Endothelial cell of umbilical vein (primary cell): ENCODE data around the gene ZNF385B. TPM values are rescaled to one million over a fixed set of nuclear protein-coding genes. Genes with fewer than 3 reads are reported as not detected.

Experiments
- BruUV-seq: library from RNA; stranded (reverse); fragments of 400-500 nt; replicated peaks from 2 replicates; lab custom pipeline; 2021; lab: Mats Ljungman, UMichigan
- CTCF ChIA-PET: fragments of 300-600, 350-600 bp; sonication (Branson Sonifier 250); formaldehyde crosslinking; loops from one replicate; lab custom pipeline; 2021; ENCODE audit warnings: antibody characterized with exemption, inconsistent platforms; lab: Charles Lee
- POLR2A ChIA-PET: fragments of 300-600, 350-600 bp; sonication (Branson Sonifier 250); formaldehyde crosslinking; loops from one replicate; lab custom pipeline; 2021; ENCODE audit warnings: antibody characterized with exemption, inconsistent platforms; lab: Charles Lee
- DNase-seq: peaks from one replicate; pipeline ENCODE4 v3.0.0-alpha.2; 2011; ENCODE audit warnings: low read depth, low spot score
- FAIRE-seq: peaks from 2 replicates; lab custom pipeline; 2011; peaks lifted over from hg19 to GRCh38; lab: Jason Lieb, UNC
- H2AFZ ChIP-seq: 2 replicates; pipeline ENCODE4 v1.6.0; 2012; ENCODE audit warnings: low read depth, low read length, control low read depth, inconsistent platforms
- H3K27ac ChIP-seq: 2 replicates; pipeline ENCODE4 v1.5.1; 2011; ENCODE audit warnings: low read depth, mild to moderate bottlenecking, control low read depth, low read length, moderate library complexity; ENCODE audit not compliant: insufficient read depth
- H3K27me3 ChIP-seq, 2 experiments: 2 replicates each; pipeline versions ENCODE4 v1.6.0 to v1.6.1; 2011; ENCODE audit warnings: low read length in 2 of 2, mixed read lengths in 1 of 2; ENCODE audit not compliant: control insufficient read depth in 2 of 2, insufficient read depth in 2 of 2
- H3K36me3 ChIP-seq, 2 experiments: 2 replicates in 1 of 2; 3 replicates in 1 of 2; pipeline ENCODE4 v1.5.1; 2011; ENCODE audit warnings: low read length in 2 of 2, mild to moderate bottlenecking in 1 of 2, moderate library complexity in 1 of 2; ENCODE audit not compliant: control insufficient read depth in 2 of 2, insufficient read depth in 2 of 2; ENCODE audit errors: extremely low read depth in 1 of 2
- H3K4me1 ChIP-seq: 3 replicates; pipeline ENCODE4 v1.5.1; 2011; ENCODE audit warnings: mild to moderate bottlenecking, low read length; ENCODE audit not compliant: control insufficient read depth, insufficient read depth; ENCODE audit errors: extremely low read depth
- H3K4me2 ChIP-seq: 2 replicates; pipeline ENCODE4 v1.6.1; 2011; ENCODE audit warnings: low read length, control low read depth, mixed read lengths; ENCODE audit not compliant: insufficient read depth
- H3K4me3 ChIP-seq, 3 experiments: fragments of 200-600 bp in 1 of 3; sonication (generic), shearing (Covaris generic) in 1 of 3; replicated peaks in 1 of 3; 2 replicates each; pipeline ENCODE4 v1.5.1; 2011 to 2016; ENCODE audit warnings: control low read depth in 3 of 3, low read length in 3 of 3, mild to moderate bottlenecking in 2 of 3, inconsistent platforms in 1 of 3, low read depth in 1 of 3, moderate library complexity in 1 of 3; ENCODE audit not compliant: insufficient read depth in 1 of 3
- H3K79me2 ChIP-seq: 2 replicates; pipeline ENCODE4 v1.6.0; 2012; ENCODE audit warnings: low read length, inconsistent platforms; ENCODE audit not compliant: control insufficient read depth, insufficient read depth
- H3K9ac ChIP-seq: replicated peaks from 2 replicates; pipeline ENCODE3; 2011; ENCODE audit warnings: low read length, control low read depth; ENCODE audit not compliant: insufficient read depth; ENCODE audit errors: extremely low read depth
- H3K9me1 ChIP-seq: replicated peaks from 3 replicates; pipeline ENCODE4 v1.6.0; 2011; ENCODE audit warnings: mild to moderate bottlenecking, low read length; ENCODE audit not compliant: control insufficient read depth, insufficient read depth; ENCODE audit errors: extremely low read depth
- H3K9me3 ChIP-seq: replicated peaks from 2 replicates; pipeline ENCODE4 v1.5.1; 2012; ENCODE audit warnings: low read length, inconsistent platforms; ENCODE audit not compliant: control insufficient read depth, insufficient read depth
- H4K20me1 ChIP-seq: replicated peaks from 2 replicates; pipeline ENCODE3; 2011; ENCODE audit warnings: mild to moderate bottlenecking, low read length; ENCODE audit not compliant: control insufficient read depth, insufficient read depth; ENCODE audit errors: extremely low read depth
- GATA2 ChIP-seq: IDR thresholded peaks from 2 replicates; pipeline ENCODE4 v1.7.0; 2011; ENCODE audit warnings: low read depth, mild to moderate bottlenecking, moderate library complexity, mixed read lengths, low read length; ENCODE audit not compliant: insufficient read length, insufficient read depth
- JUN ChIP-seq: IDR thresholded peaks from 2 replicates; pipeline ENCODE4 v1.6.1; 2011; ENCODE audit warnings: borderline replicate concordance, low read depth; ENCODE audit not compliant: insufficient read length, insufficient read depth
- MAX ChIP-seq: IDR thresholded peaks from 2 replicates; pipeline ENCODE4 v1.6.1; 2011; ENCODE audit not compliant: insufficient read depth, insufficient read length
- dilution Hi-C: fragments of 300-500 bp; cut with MboI; formaldehyde crosslinking; loops from one replicate; pipeline ENCODE4 v1.15.0; 2019; ENCODE audit warnings: low sequenced_read_pairs; ENCODE audit not compliant: extremely low pct_ligation_motif_present
- intact Hi-C: fragments of 100-400 bp; cut with micrococcal nuclease; formaldehyde crosslinking; loops from one replicate; pipeline ENCODE4 v1.10.0; 2022
- polyA plus RNA-seq, 4 experiments: library from polyadenylated mRNA; depleted of rRNA in 3 of 4; stranded (reverse) in 3 of 4; unstranded in 1 of 4; fragments of >200 nt; gene quantifications; 2 replicates each; pipeline versions ENCODE4 v1.2.1 to v1.2.3, GENCODE V29; 2011 to 2012; ENCODE audit warnings: missing spikeins in 1 of 4
- total RNA-seq: library from RNA; stranded (reverse); gene quantifications from 2 replicates; pipeline ENCODE4 v1.2.3, GENCODE V29; 2021
- TF ChIP-seq, protein P1 (sequence below), 2 donors: IDR thresholded peaks; 1 replicate in 1 of 2; 2 replicates in 1 of 2; pipeline ENCODE4 v1.5.1; 2011; ENCODE audit warnings: low read length in 2 of 2, mild to moderate bottlenecking in 2 of 2, moderate library complexity in 2 of 2, control low read depth in 1 of 2, inconsistent platforms in 1 of 2, low read depth in 1 of 2; ENCODE audit not compliant: insufficient read depth in 1 of 2; ENCODE audit errors: extremely low read depth in 1 of 2

Gene ZNF385B
- total and polyA plus RNA-seq, 2 donors (not counting 3 experiments of a cell fraction or from before 2014, with no cell fraction given) = not detected

GRCh38 chr2:179746981-179747380 lies 114.4 kb downstream of the ZNF385B start:
- BruUV-seq = no TSS peak
- CTCF ChIA-PET = interaction anchor here (1.0 to 3.4 kb wide), 4 partner anchors 9 to 985 kb away, joined by 3 to 10 read pairs (median 4); no protein-coding TSS in a partner anchor

More at GRCh38 chr2:179746981-179747380, 114.4 kb downstream of the ZNF385B start:
- Histone ChIP-seq H3K9me3 (no peaks in the 10 kb centered on the region), H3K36me3 (no peaks in the 10 kb centered on the region), H3K27me3 (peaks cover 1 to 6% of the 10 kb centered on the region in 2 experiments), H2AFZ (no peak overlapping the region), H3K4me1 (no peaks in the 10 kb centered on the region), H3K9me1 (no peaks in the 10 kb centered on the region), H3K27ac (no peak overlapping the region), H4K20me1 (no peaks in the 10 kb centered on the region), H3K4me2 (no peak overlapping the region), H3K4me3 (no peak overlapping the region), H3K9ac (no peak overlapping the region), H3K79me2 (no peaks in the 10 kb centered on the region)
- FAIRE-seq = no peak
- intact Hi-C loops (loop anchor here (10.0 kb wide), 1 partner anchor 832 kb away; no protein-coding TSS in a partner anchor), dilution Hi-C loops (no loop called here)
- POLR2A ChIA-PET = no interaction called here
- TF ChIP-seq GATA2 (no peak), JUN (no peak), MAX (no peak)
- TF ChIP-seq, protein P1, sequence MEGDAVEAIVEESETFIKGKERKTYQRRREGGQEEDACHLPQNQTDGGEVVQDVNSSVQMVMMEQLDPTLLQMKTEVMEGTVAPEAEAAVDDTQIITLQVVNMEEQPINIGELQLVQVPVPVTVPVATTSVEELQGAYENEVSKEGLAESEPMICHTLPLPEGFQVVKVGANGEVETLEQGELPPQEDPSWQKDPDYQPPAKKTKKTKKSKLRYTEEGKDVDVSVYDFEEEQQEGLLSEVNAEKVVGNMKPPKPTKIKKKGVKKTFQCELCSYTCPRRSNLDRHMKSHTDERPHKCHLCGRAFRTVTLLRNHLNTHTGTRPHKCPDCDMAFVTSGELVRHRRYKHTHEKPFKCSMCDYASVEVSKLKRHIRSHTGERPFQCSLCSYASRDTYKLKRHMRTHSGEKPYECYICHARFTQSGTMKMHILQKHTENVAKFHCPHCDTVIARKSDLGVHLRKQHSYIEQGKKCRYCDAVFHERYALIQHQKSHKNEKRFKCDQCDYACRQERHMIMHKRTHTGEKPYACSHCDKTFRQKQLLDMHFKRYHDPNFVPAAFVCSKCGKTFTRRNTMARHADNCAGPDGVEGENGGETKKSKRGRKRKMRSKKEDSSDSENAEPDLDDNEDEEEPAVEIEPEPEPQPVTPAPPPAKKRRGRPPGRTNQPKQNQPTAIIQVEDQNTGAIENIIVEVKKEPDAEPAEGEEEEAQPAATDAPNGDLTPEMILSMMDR (IDR thresholded peaks at IDR 0.05; ENCODE audit: extremely low read depth in 1 of 2, insufficient read depth in 1 of 2, low read depth in 1 of 2, low read length in 2 of 2) = no peak
- no peak for DNase-seq
